Calu3 (cell line): ENCODE measurements around the gene RAB39A. TPM values are rescaled to one million over a fixed set of nuclear protein-coding genes. Genes with fewer than 3 reads are reported as not detected.
"Not testable (repeated sequence)": the region's sequence is repeated elsewhere in the genome, so short reads cannot be mapped to it uniquely, and the experiment has no call there.

Experiments
- BruUV-seq: library from RNA; stranded (reverse); fragments of 400-500 nt; replicated peaks from 2 replicates; lab custom pipeline; 2021; lab: Mats Ljungman, UMichigan
- CTCF ChIA-PET: fragments of 300-600 bp; sonication (Branson Sonifier 250); formaldehyde crosslinking; loops from one replicate; lab custom pipeline; 2022; ENCODE audit warnings: antibody characterized with exemption; lab: Charles Lee
- DNase-seq: peaks from one replicate; pipeline ENCODE4 v3.0.0; 2022
- H3K27ac Mint-ChIP-seq: one replicate; pipeline ENCODE4 v1.8.0; 2022; ENCODE audit warnings: mixed read lengths; ENCODE audit not compliant: unreplicated experiment
- H3K27me3 Mint-ChIP-seq: one replicate; pipeline ENCODE4 v1.8.0; 2022; ENCODE audit warnings: mixed read lengths; ENCODE audit not compliant: unreplicated experiment
- H3K36me3 Mint-ChIP-seq: one replicate; pipeline ENCODE4 v1.8.0; 2022; ENCODE audit warnings: mild to moderate bottlenecking, moderate library complexity, mixed read lengths; ENCODE audit not compliant: insufficient read depth, unreplicated experiment
- H3K4me1 Mint-ChIP-seq: one replicate; pipeline ENCODE4 v1.8.0; 2022; ENCODE audit warnings: mild to moderate bottlenecking, low read depth, mixed read lengths; ENCODE audit not compliant: unreplicated experiment
- H3K4me3 Mint-ChIP-seq: one replicate; pipeline ENCODE4 v1.8.0; 2022; ENCODE audit warnings: mild to moderate bottlenecking, low read depth, moderate library complexity, mixed read lengths; ENCODE audit not compliant: unreplicated experiment
- H3K9me3 Mint-ChIP-seq: one replicate; pipeline ENCODE4 v1.8.0; 2022; ENCODE audit warnings: low read depth, mixed read lengths; ENCODE audit not compliant: unreplicated experiment
- CTCF ChIP-seq: fragments of 200-600 bp; IDR thresholded peaks from one replicate; pipeline ENCODE4 v1.8.0; 2022; ENCODE audit warnings: antibody characterized with exemption; ENCODE audit not compliant: unreplicated experiment
- intact Hi-C: fragments of 100-400 bp; cut with micrococcal nuclease; formaldehyde crosslinking; loops from one replicate; pipeline ENCODE4 v1.10.0; 2022; ENCODE audit not compliant: unreplicated experiment
- total RNA-seq: library from RNA; stranded (reverse); gene quantifications from 2 replicates; pipeline ENCODE4 v1.2.3, GENCODE V29; 2022

Gene RAB39A
- total RNA-seq, 1 experiment from 2014 or later: not detected

GRCh38 chr11:107908211-107908610, 20.0 kb upstream of the RAB39A start:
- Mint-ChIP-seq H3K4me3 (no peak overlapping the region), H3K9me3 (no peaks in the 10 kb centered on the region), H3K27ac (no peak overlapping the region), H3K36me3 (no peaks in the 10 kb centered on the region), H3K27me3 (no peaks in the 10 kb centered on the region), H3K4me1 (no peaks in the 10 kb centered on the region)
- intact Hi-C loops: no loop called here
- TF ChIP-seq CTCF: no peak
- CTCF ChIA-PET: no interaction called here
- BruUV-seq: no TSS peak
- no peak for DNase-seq

GRCh38 chr11:107912415-107912814, 15.8 kb upstream of the RAB39A start:
- H3K9me3 Mint-ChIP-seq, H3K36me3 Mint-ChIP-seq, DNase-seq, H3K4me3 Mint-ChIP-seq, H3K4me1 Mint-ChIP-seq, CTCF ChIA-PET, H3K27me3 Mint-ChIP-seq, H3K27ac Mint-ChIP-seq, intact Hi-C loops, BruUV-seq: not testable (repeated sequence)

GRCh38 chr11:107915229-107915628, 13.0 kb upstream of the RAB39A start:
- CTCF ChIA-PET: no interaction called here
- BruUV-seq: no TSS peak
- H3K27ac Mint-ChIP-seq: no peak overlapping the region
- TF ChIP-seq CTCF: no peak
- H3K4me1 Mint-ChIP-seq: no peaks in the 10 kb centered on the region
- no peaks in the 10 kb centered on the region for H3K36me3 Mint-ChIP-seq
- DNase-seq: no peak
- intact Hi-C loops: no loop called here
- no peak overlapping the region for H3K4me3 Mint-ChIP-seq
- peaks cover 12% of the 10 kb centered on the region for H3K27me3 Mint-ChIP-seq
- H3K9me3 Mint-ChIP-seq: no peaks in the 10 kb centered on the region

- Mint-ChIP-seq H3K36me3 (no peaks in the 10 kb centered on the region), H3K9me3 (no peaks in the 10 kb centered on the region), H3K27me3 (peaks cover 16% of the 10 kb centered on the region), H3K4me1 (no peaks in the 10 kb centered on the region), H3K4me3 (no peak overlapping the region), H3K27ac (no peak overlapping the region)
- peak; percentile 42 for TF ChIP-seq CTCF
- CTCF ChIA-PET: interaction anchor here (0.7 kb wide), 1 partner anchor 83 kb away, joined by 5 read pairs; no protein-coding TSS in a partner anchor
- intact Hi-C loops: no loop called here
- no TSS peak for BruUV-seq
- DNase-seq: peak; percentile 48
These were observed 11.5 kb upstream of the RAB39A start for GRCh38 chr11:107916671-107917241.

GRCh38 chr11:107921997-107922396, 6.3 kb upstream of the RAB39A start:
- CTCF ChIA-PET: no interaction called here
- Mint-ChIP-seq H3K9me3 (no peaks in the 10 kb centered on the region), H3K27ac (no peak overlapping the region), H3K4me3 (no peak overlapping the region), H3K4me1 (no peaks in the 10 kb centered on the region), H3K36me3 (no peaks in the 10 kb centered on the region), H3K27me3 (peaks cover 56% of the 10 kb centered on the region)
- intact Hi-C loops: no loop called here
- BruUV-seq: no TSS peak
- no peak for TF ChIP-seq CTCF
- no peak for DNase-seq

GRCh38 chr11:107923519-107923918, 4.7 kb upstream of the RAB39A start:
- H3K36me3 Mint-ChIP-seq, H3K4me1 Mint-ChIP-seq, intact Hi-C loops, DNase-seq, H3K4me3 Mint-ChIP-seq, H3K9me3 Mint-ChIP-seq, CTCF ChIA-PET, BruUV-seq, H3K27ac Mint-ChIP-seq: not testable (repeated sequence)
- H3K27me3 Mint-ChIP-seq: peaks cover 54% of the 10 kb centered on the region
